HCT116 (cell line): ENCODE data around the gene ABI3. TPM values are rescaled to one million over a fixed set of nuclear protein-coding genes. Genes with fewer than 3 reads are reported as not detected.

ENCODE experiments used
- ATAC-seq: fragments of 200-7000 bp; cut with Tn5 transposase; 2 replicates; pipeline ENCODE4 v1.9.1; 2020; ENCODE audit warnings: mild to moderate bottlenecking, moderate library complexity
- BruUV-seq: library from RNA; stranded (reverse); fragments of 400-500 nt; replicated peaks from 2 replicates; lab custom pipeline; 2021; lab: Mats Ljungman, UMichigan
- CTCF ChIA-PET: fragments of 300-600 bp; sonication (Branson Sonifier 250); formaldehyde crosslinking; loops from one replicate; lab custom pipeline; 2021; ENCODE audit warnings: antibody characterized with exemption; lab: Charles Lee
- POLR2A ChIA-PET: fragments of 300-600, 350-600 bp; sonication (Branson Sonifier 250); formaldehyde crosslinking; loops from one replicate; lab custom pipeline; 2021; ENCODE audit warnings: antibody characterized with exemption; lab: Charles Lee
- RAD21 ChIA-PET, 2 experiments: fragments of 300-600 bp; sonication (Branson Sonifier 250); formaldehyde crosslinking; loops; one replicate each; lab custom pipeline; 2023; ENCODE audit warnings: low total read pairs in 2 of 2; ENCODE audit not compliant: uncharacterized antibody in 2 of 2, unreplicated experiment in 2 of 2, low non-redundant PET in 1 of 2; lab: Charles Lee
- DNase-seq: peaks from one replicate; pipeline ENCODE4 v3.0.0-alpha.2; 2010; ENCODE audit warnings: low read depth, low spot score
- H2AFZ ChIP-seq: fragments of 200-600 bp; shearing (Covaris generic), sonication (generic); 2 replicates; pipeline ENCODE4 v1.6.1; 2017; ENCODE audit warnings: low read depth, mixed run types, mixed read lengths, antibody characterized with exemption, low read length; ENCODE audit not compliant: poor library complexity, severe bottlenecking
- H3K27ac ChIP-seq: 2 replicates; pipeline ENCODE4 v1.5.1; 2012; ENCODE audit warnings: low read depth, low read length
- H3K27me3 ChIP-seq: fragments of 200-600 bp; sonication (generic); 2 replicates; pipeline ENCODE4 v1.6.1; 2016; ENCODE audit warnings: mixed run types, low read length, mixed read lengths; ENCODE audit not compliant: insufficient read depth
- H3K36me3 ChIP-seq, 2 experiments: fragments of 200-500 bp in 1 of 2; fragments of 200-600 bp in 1 of 2; sonication (Bioruptor generic) in 1 of 2; sonication (generic) in 1 of 2; 2 replicates each; pipeline versions ENCODE4 v1.5.1 to v1.6.1; 2014 to 2016; ENCODE audit warnings: low read length in 2 of 2, inconsistent platforms in 1 of 2, mixed read lengths in 1 of 2, mixed run types in 1 of 2; ENCODE audit not compliant: insufficient read depth in 2 of 2, control insufficient read depth in 1 of 2
- H3K4me1 ChIP-seq, 2 experiments: fragments of 200-600 bp in 1 of 2; sonication (generic) in 1 of 2; 2 replicates each; pipeline versions ENCODE4 v1.5.1 to v1.6.1; 2012 to 2017; ENCODE audit warnings: low read length in 2 of 2, inconsistent platforms in 1 of 2, mild to moderate bottlenecking in 1 of 2, mixed read lengths in 1 of 2, mixed run types in 1 of 2, moderate library complexity in 1 of 2; ENCODE audit not compliant: insufficient read depth in 2 of 2, control insufficient read depth in 1 of 2
- H3K4me2 ChIP-seq: fragments of 200-600 bp; sonication (generic); 2 replicates; pipeline ENCODE4 v1.6.1; 2017; ENCODE audit warnings: mixed run types, low read length, mixed read lengths
- H3K4me3 ChIP-seq, 2 experiments: fragments of 200-600 bp in 1 of 2; sonication (generic) in 1 of 2; replicated peaks in 1 of 2; 2 replicates each; pipeline ENCODE4 v1.5.1; 2011 to 2016; ENCODE audit warnings: low read length in 2 of 2, control low read depth in 1 of 2, low read depth in 1 of 2, mild to moderate bottlenecking in 1 of 2, mixed read lengths in 1 of 2, mixed run types in 1 of 2
- H3K79me2 ChIP-seq: fragments of 200-600 bp; sonication (generic); 2 replicates; pipeline ENCODE4 v1.6.1; 2017; ENCODE audit warnings: mild to moderate bottlenecking, mixed run types, low read length, moderate library complexity, mixed read lengths; ENCODE audit not compliant: insufficient read depth
- H3K9ac ChIP-seq: fragments of 200-600 bp; sonication (generic); 2 replicates; pipeline ENCODE4 v1.6.1; 2016; ENCODE audit warnings: low read length, mixed read lengths
- H3K9me2 ChIP-seq: fragments of 200-600 bp; sonication (generic), shearing (Covaris generic); 2 replicates; pipeline ENCODE4 v1.6.1; 2017; ENCODE audit warnings: mixed run types, mild to moderate bottlenecking, moderate library complexity; ENCODE audit not compliant: insufficient read depth
- H3K9me3 ChIP-seq, 2 experiments: fragments of 200-500 bp in 1 of 2; fragments of 200-600 bp in 1 of 2; sonication (Bioruptor generic) in 1 of 2; sonication (generic) in 1 of 2; 2 replicates each; pipeline ENCODE4 v1.6.1; 2014 to 2017; ENCODE audit warnings: low read length in 2 of 2, mixed read lengths in 2 of 2, inconsistent platforms in 1 of 2, low read depth in 1 of 2, mild to moderate bottlenecking in 1 of 2, mixed run types in 1 of 2, moderate library complexity in 1 of 2; ENCODE audit not compliant: control insufficient read depth in 1 of 2, insufficient read depth in 1 of 2
- H4K20me1 ChIP-seq: fragments of 200-600 bp; sonication (generic), shearing (Covaris generic); 2 replicates; pipeline ENCODE4 v1.6.1; 2017; ENCODE audit warnings: mixed run types, mild to moderate bottlenecking, moderate library complexity; ENCODE audit not compliant: insufficient read depth
- CBX3 ChIP-seq: IDR thresholded peaks from 2 replicates; pipeline ENCODE4 v1.6.1; 2012; ENCODE audit warnings: low read depth
- EGR1 ChIP-seq: IDR thresholded peaks from 2 replicates; pipeline ENCODE4 v1.6.1; 2012; ENCODE audit warnings: low read depth
- ELF1 ChIP-seq: IDR thresholded peaks from 2 replicates; pipeline ENCODE4 v1.6.1; 2012; ENCODE audit warnings: low read depth, borderline replicate concordance
- EZH2 ChIP-seq: fragments of 200-600 bp; sonication (generic); IDR thresholded peaks from 2 replicates; pipeline ENCODE4 v1.6.1; 2017; ENCODE audit warnings: antibody characterized with exemption, mixed run types
- FOSL1 ChIP-seq: IDR thresholded peaks from 2 replicates; pipeline ENCODE4 v1.6.1; 2012; ENCODE audit warnings: low read depth
- JUND ChIP-seq: IDR thresholded peaks from 2 replicates; pipeline ENCODE4 v1.6.1; 2012
- POLR2A ChIP-seq: IDR thresholded peaks from 2 replicates; pipeline ENCODE4 v1.7.0; 2011; ENCODE audit warnings: borderline replicate concordance; ENCODE audit not compliant: insufficient read depth, insufficient read length; ENCODE audit errors: extremely low read depth
- POLR2AphosphoS5 ChIP-seq: IDR thresholded peaks from 2 replicates; pipeline ENCODE4 v1.6.1; 2011; ENCODE audit warnings: mild to moderate bottlenecking, low read depth, low read length, moderate library complexity
- RAD21 ChIP-seq: IDR thresholded peaks from 2 replicates; pipeline ENCODE4 v1.6.1; 2012; ENCODE audit warnings: low read depth, mild to moderate bottlenecking
- SRF ChIP-seq: IDR thresholded peaks from 2 replicates; pipeline ENCODE4 v1.6.1; 2012; ENCODE audit warnings: low read depth
- YY1 ChIP-seq: IDR thresholded peaks from 2 replicates; pipeline ENCODE4 v1.6.1; 2011; ENCODE audit warnings: low read length, low read depth, moderate library complexity, mild to moderate bottlenecking; ENCODE audit not compliant: insufficient replicate concordance; ENCODE audit errors: extremely low read depth
- ZBTB33 ChIP-seq: IDR thresholded peaks from 2 replicates; pipeline ENCODE4 v1.6.1; 2011; ENCODE audit warnings: mild to moderate bottlenecking, low read length, moderate library complexity; ENCODE audit not compliant: insufficient replicate concordance; ENCODE audit errors: extremely low read depth
- ZNF274 ChIP-seq: fragments of 200-500 bp; sonication (Bioruptor generic); IDR thresholded peaks from 2 replicates; pipeline ENCODE4 v1.6.1; 2014; ENCODE audit warnings: mild to moderate bottlenecking, low read depth, low read length, inconsistent platforms
- intact Hi-C: fragments of 100-400 bp; cut with micrococcal nuclease; formaldehyde crosslinking; loops from 2 replicates; pipeline ENCODE4 v1.10.0; 2022
- total RNA-seq: library from RNA; stranded (reverse); gene quantifications from one replicate; pipeline ENCODE4 v1.2.1, GENCODE V29; 2021; ENCODE audit not compliant: unreplicated experiment
- TF ChIP-seq, protein P1 (sequence below), 3 experiments: fragments of 200-600 bp in 1 of 3; sonication (generic) in 1 of 3; IDR thresholded peaks in 2 of 3; conservative IDR thresholded peaks in 1 of 3; 2 replicates each; pipeline ENCODE4 v1.5.1; 2012 to 2017; ENCODE audit warnings: low read depth in 2 of 3, low read length in 2 of 3, antibody characterized with exemption in 1 of 3, borderline replicate concordance in 1 of 3, control low read depth in 1 of 3, mild to moderate bottlenecking in 1 of 3, mixed read lengths in 1 of 3, mixed run types in 1 of 3, moderate library complexity in 1 of 3; ENCODE audit not compliant: insufficient read depth in 1 of 3

Gene ABI3
- total RNA-seq, 1 experiment from 2014 or later, result 0.12 TPM

DNA sequence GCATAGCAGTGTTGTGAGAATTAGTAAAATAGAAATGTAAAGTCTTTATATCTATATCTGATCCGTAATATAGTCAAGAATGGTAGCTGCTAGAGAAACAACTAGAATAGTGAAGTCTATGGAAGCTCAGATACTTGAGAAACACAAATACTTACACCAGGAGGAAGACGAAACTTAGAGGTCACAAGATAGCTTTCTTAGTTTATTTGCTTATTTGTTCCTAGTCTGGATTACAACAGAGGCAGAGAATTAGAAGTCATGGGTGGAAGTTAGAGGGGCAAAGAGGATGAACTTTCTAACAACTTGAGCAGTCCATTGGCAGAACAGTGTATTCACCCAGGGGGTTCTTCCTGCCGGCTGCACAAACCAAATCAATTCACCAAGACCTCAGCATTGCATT is 14.0 kb upstream of the ABI3 start:
- intact Hi-C loops, result no loop called here
- RAD21 ChIA-PET, result no interaction called here
- H3K4me1 ChIP-seq, result peaks cover 6 to 42% of the 10 kb centered on the region in 2 experiments; a peak in 3 of 4 replicates
- no peak overlapping the region for H3K4me2 ChIP-seq
- no peak overlapping the region for H3K27ac ChIP-seq
- BruUV-seq, result no TSS peak
- DNase-seq (no peak), ATAC-seq (no peak)
- TF ChIP-seq FOSL1 (no peak), POLR2A (no peak), YY1 (no peak), EZH2 (no peak), ZNF274 (no peak), CBX3 (no peak), JUND (no peak), POLR2AphosphoS5 (no peak), EGR1 (no peak), ZBTB33 (no peak), ELF1 (no peak), SRF (no peak), RAD21 (no peak)
- TF ChIP-seq, protein P1, sequence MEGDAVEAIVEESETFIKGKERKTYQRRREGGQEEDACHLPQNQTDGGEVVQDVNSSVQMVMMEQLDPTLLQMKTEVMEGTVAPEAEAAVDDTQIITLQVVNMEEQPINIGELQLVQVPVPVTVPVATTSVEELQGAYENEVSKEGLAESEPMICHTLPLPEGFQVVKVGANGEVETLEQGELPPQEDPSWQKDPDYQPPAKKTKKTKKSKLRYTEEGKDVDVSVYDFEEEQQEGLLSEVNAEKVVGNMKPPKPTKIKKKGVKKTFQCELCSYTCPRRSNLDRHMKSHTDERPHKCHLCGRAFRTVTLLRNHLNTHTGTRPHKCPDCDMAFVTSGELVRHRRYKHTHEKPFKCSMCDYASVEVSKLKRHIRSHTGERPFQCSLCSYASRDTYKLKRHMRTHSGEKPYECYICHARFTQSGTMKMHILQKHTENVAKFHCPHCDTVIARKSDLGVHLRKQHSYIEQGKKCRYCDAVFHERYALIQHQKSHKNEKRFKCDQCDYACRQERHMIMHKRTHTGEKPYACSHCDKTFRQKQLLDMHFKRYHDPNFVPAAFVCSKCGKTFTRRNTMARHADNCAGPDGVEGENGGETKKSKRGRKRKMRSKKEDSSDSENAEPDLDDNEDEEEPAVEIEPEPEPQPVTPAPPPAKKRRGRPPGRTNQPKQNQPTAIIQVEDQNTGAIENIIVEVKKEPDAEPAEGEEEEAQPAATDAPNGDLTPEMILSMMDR (IDR thresholded peaks at IDR 0.05 in 2 of 3, conservative IDR thresholded peaks at IDR 0.05 in 1 of 3; ENCODE audit: borderline replicate concordance in 1 of 3, insufficient read depth in 1 of 3, low read depth in 2 of 3, low read length in 2 of 3), result no peak
- no peaks in the 10 kb centered on the region for H3K27me3 ChIP-seq
- CTCF ChIA-PET, result no interaction called here
- H3K9ac ChIP-seq, result no peak overlapping the region
- H3K4me3 ChIP-seq, result no peak overlapping the region
- H3K9me3 ChIP-seq, result no peaks in the 10 kb centered on the region
- H4K20me1 ChIP-seq, result no peaks in the 10 kb centered on the region
- POLR2A ChIA-PET, result no interaction called here
- H3K79me2 ChIP-seq, result no peaks in the 10 kb centered on the region
- H2AFZ ChIP-seq, result no peak overlapping the region
- no peaks in the 10 kb centered on the region for H3K9me2 ChIP-seq
- H3K36me3 ChIP-seq, result no peaks in the 10 kb centered on the region
